Erythroblast (primary cell): Measurements from ENCODE around the gene TAF1.
"Not testable (repeated sequence)": the region's sequence is repeated elsewhere in the genome, so short reads cannot be mapped to it uniquely, and the experiment has no call there.

Experiments
- GATA1 ChIP-seq: IDR thresholded peaks from 2 replicates; pipeline ENCODE4 v1.6.1; 2011; ENCODE audit warnings: low read depth, mild to moderate bottlenecking, control low read depth, low read length, moderate library complexity
- POLR2A ChIP-seq: IDR thresholded peaks from 2 replicates; pipeline ENCODE4 v1.6.1; 2011; ENCODE audit warnings: mild to moderate bottlenecking, low read length

- TF ChIP-seq POLR2A, GATA1: not testable (repeated sequence)
Observed at GRCh38 chrX:71349867-71350266, 16.3 kb upstream of the TAF1 start.
